SU-DHL-6 (cell line): ENCODE measurements around the gene TCF12.

Experiments used
- EZH2phosphoT487 ChIP-seq: fragments of 200-600 bp; sonication (generic), shearing (Covaris generic); conservative IDR thresholded peaks from 2 replicates; pipeline ENCODE4 v1.6.1; 2018; ENCODE audit warnings: mild to moderate bottlenecking, antibody characterized with exemption, low read length, moderate library complexity, mixed read lengths
- TF ChIP-seq, protein P1 (sequence below): fragments of 200-600 bp; sonication (generic); IDR thresholded peaks from one replicate; pipeline ENCODE4 v1.5.1; 2017; ENCODE audit warnings: antibody characterized with exemption, mild to moderate bottlenecking, low read length, moderate library complexity; ENCODE audit not compliant: insufficient read depth, poor library complexity, severe bottlenecking

DNA sequence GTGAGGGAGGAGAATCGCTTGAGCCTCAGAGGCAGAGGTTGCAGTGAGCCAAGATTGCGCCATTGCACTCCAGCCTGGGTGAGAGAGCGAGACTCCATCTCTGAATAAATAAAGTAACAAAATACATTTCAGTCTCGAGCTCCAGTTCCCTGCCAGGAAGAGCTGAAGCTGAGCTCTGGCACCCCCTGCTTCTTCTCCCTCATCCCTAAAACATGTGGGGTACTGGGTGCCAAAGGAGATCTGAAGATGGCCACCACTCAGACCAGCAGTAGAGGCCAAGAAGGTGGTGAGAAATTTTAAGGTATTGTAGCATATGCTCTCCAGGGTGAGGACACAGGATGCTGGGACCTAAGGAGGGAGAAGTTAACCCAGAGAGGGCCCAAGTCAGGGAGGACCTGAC is 382.9 kb downstream of the TCF12 start:
- TF ChIP-seq, protein P1, sequence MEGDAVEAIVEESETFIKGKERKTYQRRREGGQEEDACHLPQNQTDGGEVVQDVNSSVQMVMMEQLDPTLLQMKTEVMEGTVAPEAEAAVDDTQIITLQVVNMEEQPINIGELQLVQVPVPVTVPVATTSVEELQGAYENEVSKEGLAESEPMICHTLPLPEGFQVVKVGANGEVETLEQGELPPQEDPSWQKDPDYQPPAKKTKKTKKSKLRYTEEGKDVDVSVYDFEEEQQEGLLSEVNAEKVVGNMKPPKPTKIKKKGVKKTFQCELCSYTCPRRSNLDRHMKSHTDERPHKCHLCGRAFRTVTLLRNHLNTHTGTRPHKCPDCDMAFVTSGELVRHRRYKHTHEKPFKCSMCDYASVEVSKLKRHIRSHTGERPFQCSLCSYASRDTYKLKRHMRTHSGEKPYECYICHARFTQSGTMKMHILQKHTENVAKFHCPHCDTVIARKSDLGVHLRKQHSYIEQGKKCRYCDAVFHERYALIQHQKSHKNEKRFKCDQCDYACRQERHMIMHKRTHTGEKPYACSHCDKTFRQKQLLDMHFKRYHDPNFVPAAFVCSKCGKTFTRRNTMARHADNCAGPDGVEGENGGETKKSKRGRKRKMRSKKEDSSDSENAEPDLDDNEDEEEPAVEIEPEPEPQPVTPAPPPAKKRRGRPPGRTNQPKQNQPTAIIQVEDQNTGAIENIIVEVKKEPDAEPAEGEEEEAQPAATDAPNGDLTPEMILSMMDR, result no peak
- no peak for TF ChIP-seq EZH2phosphoT487
